Activated CD4-positive, alpha-beta T cell treated with anti-CD3 and anti-CD28 coated beads for 24 hours (primary cell): ENCODE results near the gene CBLN3.
"Not testable (repeated sequence)": the region's sequence is repeated elsewhere in the genome, so short reads cannot be mapped to it uniquely, and the experiment has no call there.

Experiments used
- DNase-seq, 2 donors: peaks; one replicate each; pipeline ENCODE4 v3.0.0-alpha.2; 2020; ENCODE audit warnings: low read depth in 2 of 2

The CBLN3 gene

GRCh38 chr14:24403294-24403998 lies 26.0 kb downstream of the CBLN3 start:
- DNase-seq: no peak

DNA sequence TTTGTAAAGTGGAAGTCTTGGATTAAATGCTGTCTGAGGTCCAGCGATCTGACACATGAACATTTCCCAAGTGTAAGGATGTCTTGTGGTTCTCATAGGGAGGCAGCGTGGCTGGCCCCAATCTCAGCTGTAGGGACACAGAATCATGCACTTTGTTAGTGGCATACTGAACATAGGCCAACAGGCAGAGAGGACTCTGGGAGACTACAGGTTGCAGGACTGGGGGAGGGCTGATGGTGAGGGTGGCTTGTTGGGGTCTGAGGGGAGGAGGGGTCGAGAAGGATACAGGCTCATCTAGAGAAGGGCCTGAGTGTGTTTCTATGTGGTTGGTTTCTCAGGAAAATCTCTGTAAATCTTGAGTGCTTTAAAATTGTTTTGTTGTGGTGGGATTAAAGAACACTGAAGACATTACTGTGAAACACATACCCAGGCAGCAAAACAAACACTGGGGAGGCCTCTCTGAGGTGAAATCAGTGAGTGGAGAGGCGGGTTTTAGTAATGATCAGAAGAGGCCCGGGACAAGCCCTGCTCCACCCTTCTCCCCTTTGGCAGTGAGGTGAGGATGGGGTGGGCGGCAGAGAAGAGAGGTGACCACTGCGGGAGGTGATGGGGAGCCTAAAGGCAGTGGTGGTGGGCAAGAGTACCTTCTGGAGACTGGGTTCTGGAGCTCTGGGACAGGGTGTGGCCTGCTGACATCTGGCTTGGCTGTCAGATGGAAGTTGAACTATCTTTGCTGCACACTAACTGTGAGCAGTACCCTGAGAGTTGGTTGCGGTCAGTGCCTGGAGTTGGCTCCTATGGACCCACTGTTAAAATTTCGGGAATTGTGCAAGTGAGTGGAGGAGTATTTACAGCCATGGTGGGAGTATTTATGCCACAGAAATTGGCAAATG lies 27.4 kb downstream of the CBLN3 start:
- no peak for DNase-seq

DNA sequence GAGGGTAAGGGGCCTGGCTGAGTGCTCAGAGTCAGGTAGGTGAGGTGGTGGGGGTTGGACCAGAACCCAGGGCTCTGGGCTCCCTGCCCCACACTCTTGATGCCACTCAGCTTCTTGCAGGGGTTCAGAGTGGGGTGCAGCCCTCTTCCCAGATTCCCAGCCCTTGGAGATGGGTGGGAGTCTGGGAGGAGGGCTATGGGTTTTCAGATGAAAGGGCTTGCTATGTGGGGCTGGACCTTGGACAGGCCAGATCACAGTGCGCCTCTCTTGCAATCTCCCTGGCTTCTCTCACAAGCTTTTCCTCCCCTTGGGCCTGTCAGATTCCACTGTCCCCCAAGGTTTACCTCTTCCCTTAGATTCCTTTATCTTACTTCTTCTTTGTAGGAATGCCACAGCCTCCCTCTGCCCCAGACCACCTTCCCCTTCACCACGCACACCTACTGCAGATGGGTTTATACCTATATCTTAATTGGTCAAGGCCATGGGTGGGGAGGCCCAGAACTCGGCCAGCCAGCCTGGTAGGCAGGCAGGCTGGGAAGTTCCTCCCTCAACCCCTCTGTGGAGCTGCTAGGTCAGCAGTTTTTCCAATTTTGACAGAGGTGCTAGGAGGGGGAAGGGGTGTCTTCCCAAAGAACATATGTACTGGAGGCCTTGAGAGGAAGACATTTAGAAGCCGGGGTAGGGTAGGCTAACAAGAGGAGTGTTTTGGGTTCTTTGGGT lies 29.3 kb downstream of the CBLN3 start:
- DNase-seq: no peak

DNA sequence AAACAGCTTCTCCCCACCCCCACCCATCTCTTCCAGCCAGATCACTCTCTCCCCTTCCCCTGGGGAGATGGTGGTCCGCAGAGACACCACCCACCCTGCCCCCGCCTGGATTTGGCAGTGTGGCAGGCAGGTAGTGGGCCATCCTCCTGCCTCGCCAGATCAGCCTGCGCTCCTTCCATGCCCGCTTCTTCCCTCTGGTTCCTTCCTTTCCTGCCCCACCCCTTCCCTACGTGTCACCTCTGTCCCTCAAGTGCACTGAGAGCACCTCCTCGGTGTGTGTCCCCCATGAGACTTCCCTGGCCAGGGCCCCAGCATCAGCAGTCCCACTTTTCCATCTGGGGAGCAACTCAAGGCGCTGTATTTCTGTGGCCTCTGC lies 30.0 kb downstream of the CBLN3 start:
- DNase-seq: no peak

DNA sequence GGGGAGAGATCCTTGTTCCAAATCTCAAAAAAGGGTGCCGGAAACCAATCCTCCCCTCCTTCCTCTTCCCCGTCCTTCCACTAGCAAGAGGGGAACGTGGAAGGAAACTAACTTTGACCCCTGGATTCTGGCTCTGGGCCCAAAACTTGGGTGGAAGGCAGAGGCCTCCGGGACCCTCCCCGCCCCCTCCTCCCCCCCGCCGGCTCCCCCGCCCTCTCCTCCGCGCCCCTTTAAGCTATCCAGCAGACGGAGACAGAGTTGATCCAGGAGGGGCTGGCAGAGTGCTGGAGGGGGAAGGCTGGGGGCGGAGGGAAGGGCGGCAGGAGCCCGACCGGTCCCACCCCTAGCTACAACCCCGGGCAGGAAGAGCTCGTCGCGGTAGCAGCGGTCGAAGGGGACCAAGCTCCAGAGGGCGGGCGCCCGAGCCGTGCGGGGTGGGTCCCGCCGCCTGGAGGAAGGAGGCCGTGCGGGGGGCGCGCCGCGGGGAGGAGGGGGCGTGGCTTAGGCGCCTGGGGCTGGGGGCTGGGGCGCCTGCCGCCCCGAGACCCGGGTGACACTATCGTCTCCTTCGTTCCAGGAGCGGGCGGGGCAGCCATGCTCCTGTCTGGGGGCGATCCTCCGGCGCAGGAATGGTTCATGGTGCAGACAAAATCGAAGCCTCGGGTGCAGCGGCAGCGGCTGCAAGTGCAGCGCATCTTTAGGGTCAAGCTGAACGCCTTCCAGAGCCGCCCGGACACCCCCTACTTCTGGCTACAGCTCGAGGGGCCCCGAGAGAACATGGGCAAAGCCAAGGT lies 30.6 kb downstream of the CBLN3 start, which contains the start of gene NYNRIN:
TSS of gene NYNRIN (plus strand) at position 351 of the 794 bp plus-strand sequence. CDS start at position 595, 244 bp downstream.
- peak in 1 of 2 donors; percentile 3 for DNase-seq

- DNase-seq: no peak
These were observed 31.2 kb downstream of the CBLN3 start for GRCh38 chr14:24398293-24398652.

GRCh38 chr14:24397639-24398292 lies 31.7 kb downstream of the CBLN3 start:
- DNase-seq: no peak

DNA sequence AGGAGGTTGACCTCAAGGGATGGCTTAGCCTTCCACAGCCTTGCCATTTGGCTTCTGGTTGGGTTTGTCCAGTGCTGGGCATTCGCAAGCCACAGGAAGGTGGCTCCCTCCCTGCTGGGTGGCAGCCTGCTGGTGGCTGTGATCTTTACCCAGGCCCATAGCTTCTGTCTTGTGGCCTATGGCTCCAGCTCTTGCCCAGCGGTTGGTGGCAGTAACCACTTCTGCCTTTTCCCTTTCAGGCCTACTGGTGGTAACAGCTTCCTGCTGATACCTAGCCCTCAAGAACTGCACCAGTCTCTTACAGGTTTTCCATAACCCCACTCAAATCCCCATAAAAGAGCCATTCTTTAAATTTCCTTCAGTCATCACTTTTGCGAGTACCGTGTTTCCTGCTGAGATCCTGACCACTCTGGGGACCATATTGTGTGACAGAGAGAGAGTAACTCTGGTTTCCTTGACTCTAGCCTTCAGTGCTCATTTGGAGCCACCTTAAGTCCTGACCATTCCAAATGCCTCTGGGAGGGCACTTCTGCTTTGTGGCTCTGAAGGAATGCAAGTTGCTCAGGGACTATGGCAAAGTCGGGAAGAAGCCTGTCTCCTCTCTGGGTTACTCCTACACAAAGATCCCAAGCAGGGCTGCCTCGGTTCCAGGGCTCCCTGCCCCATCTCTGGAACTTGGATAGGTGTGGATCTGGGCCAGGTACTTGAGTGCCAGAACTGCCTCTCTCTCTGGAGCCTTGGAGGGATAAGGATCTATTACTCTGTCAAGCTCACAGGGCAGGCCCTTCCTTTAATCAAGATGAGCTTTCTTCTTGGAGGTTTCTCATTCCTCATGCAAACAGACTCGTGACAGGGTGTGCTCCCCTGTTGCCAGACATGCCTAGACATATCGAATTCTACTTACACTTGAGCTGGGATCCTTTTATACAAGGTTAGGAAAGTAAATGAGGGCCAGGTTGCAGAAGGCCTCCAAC lies 33.6 kb downstream of the CBLN3 start:
- DNase-seq: no peak

GRCh38 chr14:24394275-24394674 lies 35.2 kb downstream of the CBLN3 start:
- DNase-seq: no peak

DNA sequence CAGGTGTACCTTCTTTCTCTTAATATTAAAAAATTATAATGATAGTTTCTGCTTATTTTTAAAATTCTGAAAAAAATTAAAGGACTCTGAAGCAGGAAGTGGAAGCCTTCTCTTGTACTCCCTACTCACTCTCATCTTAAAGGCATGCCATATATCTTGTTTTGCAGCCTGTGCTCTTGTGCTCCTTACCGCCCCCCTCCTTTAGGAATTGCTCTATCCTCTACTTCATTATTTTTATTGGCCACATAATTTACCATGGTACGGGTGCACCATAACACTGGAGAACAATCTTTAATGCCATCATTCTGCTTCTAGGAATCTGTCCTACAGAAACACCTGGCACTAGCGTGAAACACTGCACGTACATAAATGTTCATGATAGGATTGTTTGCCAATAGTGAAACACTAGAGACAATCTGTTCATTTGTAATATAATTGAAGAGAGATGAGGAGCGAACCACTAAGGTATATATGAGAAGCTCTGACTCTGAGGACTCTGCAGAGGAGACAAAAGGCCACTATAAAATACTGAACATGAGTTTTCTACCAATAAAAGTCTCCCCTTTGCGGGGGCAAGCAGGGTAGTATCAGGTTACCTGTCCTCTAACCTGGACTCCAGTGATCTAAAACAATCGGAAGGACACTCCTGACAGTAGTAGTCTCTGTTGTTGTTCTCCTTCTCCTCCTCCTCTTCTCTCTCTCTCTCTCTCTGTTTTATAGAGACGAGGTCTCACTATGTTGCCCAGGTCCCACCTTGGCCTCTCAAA lies 37.0 kb downstream of the CBLN3 start:
- DNase-seq: no peak

DNA sequence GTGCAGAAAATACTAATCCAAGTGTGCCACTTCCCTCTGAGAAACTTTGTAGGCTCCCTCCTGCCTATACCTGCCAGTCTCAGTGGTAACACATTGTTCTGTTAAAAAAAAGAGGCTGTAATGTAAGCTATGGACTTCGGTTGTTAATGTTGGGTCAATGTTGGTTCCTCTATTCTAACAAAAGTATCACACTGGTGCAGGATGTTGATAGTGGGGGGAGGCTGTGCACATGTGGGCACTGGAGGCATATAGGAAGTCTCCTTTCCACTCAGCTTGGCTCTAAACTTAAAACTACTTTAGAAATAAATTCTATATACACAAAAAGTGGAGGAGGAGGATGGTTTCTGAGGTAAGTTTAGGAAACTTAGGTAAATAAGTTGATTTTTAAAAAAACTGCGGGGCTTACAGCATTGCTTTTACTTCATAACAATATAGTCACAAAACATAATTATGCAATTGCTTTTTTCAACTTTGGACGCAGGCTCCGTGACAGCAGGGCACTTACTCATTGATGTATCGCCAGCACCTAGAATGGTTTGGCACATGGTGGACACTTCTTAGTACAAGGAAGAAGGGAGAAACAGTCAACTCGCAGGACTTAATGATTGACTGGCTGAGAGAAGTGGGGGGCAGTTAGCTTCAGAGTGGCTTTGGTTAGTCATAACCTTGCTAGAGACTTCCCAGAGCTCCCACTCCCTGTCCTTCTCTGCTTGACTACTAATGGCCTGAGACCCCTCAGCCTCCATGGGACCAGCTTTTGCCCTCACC lies 38.6 kb downstream of the CBLN3 start:
- DNase-seq: no peak

GRCh38 chr14:24389226-24389848 lies 40.1 kb downstream of the CBLN3 start:
- DNase-seq: no peak

- no peak for DNase-seq
These were observed 40.8 kb downstream of the CBLN3 start for GRCh38 chr14:24388474-24389179.

- not testable (repeated sequence) for DNase-seq
These were observed 41.9 kb downstream of the CBLN3 start for GRCh38 chr14:24387579-24387978.

GRCh38 chr14:24387009-24387345 lies 42.5 kb downstream of the CBLN3 start:
- DNase-seq: no peak

- no peak for DNase-seq
These were observed 43.9 kb downstream of the CBLN3 start for GRCh38 chr14:24385524-24385923.

DNA sequence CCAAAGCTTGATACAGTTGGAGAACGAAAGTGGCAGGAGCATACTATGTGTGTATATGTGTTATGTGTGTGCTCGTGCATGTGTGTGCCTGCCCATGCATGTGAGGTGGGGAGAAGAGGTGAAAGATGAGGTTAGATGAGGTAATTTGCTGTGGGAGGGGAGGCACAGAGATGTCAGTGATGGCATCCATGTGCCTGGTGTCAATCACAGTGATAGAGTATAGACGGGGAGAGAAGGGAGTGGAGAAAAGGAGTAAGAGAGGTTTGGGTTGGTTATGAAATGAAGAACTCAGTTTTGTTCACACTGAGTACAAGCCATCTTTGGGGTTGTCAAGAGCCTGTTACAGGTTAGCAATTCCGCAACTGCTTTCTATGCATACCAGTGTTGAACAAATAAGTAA lies 45.3 kb downstream of the CBLN3 start:
- DNase-seq: no peak

DNA sequence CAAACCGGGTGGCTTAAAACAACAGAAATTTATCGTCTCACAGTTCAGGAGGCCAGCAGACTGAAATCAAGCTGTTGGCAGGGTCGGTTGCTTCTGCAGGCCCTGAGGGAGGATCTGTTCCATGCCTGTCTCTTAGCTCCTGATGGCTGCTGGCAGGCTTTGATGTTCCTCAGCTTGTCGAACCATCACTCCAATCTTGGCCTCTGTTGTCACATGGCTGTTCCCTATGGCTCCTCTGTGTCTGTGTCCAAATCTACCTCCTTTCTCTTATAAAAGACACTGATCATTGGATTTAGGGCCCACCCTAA lies 47.5 kb downstream of the CBLN3 start:
- no peak for DNase-seq
